ENCODE measurements around the gene UQCC3. TPM values are rescaled to one million over a fixed set of nuclear protein-coding genes. Genes with fewer than 3 reads are reported as not detected.
"Not testable (repeated sequence)": the region's sequence is repeated elsewhere in the genome, so short reads cannot be mapped to it uniquely, and the experiment has no call there.

The UQCC3 gene
- total and polyA plus RNA-seq, 2 donors (not counting 3 experiments of a cell fraction or from before 2014, with no cell fraction given) = 8.6 to 15.5 TPM

- H3K79me2 ChIP-seq (ENCODE audit: control insufficient read depth, insufficient read depth, low read length); H2AFZ ChIP-seq (ENCODE audit: low read depth, low read length); H3K4me3 ChIP-seq (replicated peaks in 1 of 3; ENCODE audit: insufficient read depth in 1 of 3, low read depth in 1 of 3, low read length in 3 of 3); POLR2A ChIA-PET; DNase-seq (ENCODE audit: low read depth, low spot score); dilution Hi-C loops (cut with MboI; ENCODE audit: extremely low pct_ligation_motif_present, low sequenced_read_pairs); H3K36me3 ChIP-seq (ENCODE audit: control insufficient read depth in 2 of 2, extremely low read depth in 1 of 2, insufficient read depth in 2 of 2, low read length in 2 of 2); H3K4me2 ChIP-seq (ENCODE audit: insufficient read depth, low read length); H3K27ac ChIP-seq (ENCODE audit: insufficient read depth, low read depth, low read length); H3K9ac ChIP-seq (replicated peaks; ENCODE audit: extremely low read depth, insufficient read depth, low read length); H3K9me3 ChIP-seq (replicated peaks; ENCODE audit: control insufficient read depth, insufficient read depth, low read length); H4K20me1 ChIP-seq (replicated peaks; ENCODE audit: control insufficient read depth, extremely low read depth, insufficient read depth, low read length); BruUV-seq (replicated peaks); intact Hi-C loops (cut with micrococcal nuclease); H3K9me1 ChIP-seq (replicated peaks; ENCODE audit: control insufficient read depth, extremely low read depth, insufficient read depth, low read length); FAIRE-seq; H3K27me3 ChIP-seq (ENCODE audit: control insufficient read depth in 2 of 2, insufficient read depth in 2 of 2, low read length in 2 of 2): not testable (repeated sequence)
- CTCF ChIA-PET = interaction anchor here (2.5 kb wide), 1 partner anchor 23 kb away, joined by 8 read pairs; no protein-coding TSS in a partner anchor
- H3K4me1 ChIP-seq (ENCODE audit: control insufficient read depth, extremely low read depth, insufficient read depth, low read length) = peaks cover 17% of the 10 kb centered on the region
These were observed 32.4 kb downstream of the UQCC3 start for GRCh38 chr11:62703921-62704320.

- intact Hi-C loops (cut with micrococcal nuclease) = loop anchor here (5.0 kb wide), 2 partner anchors 38 to 53 kb away; partner anchors contain the start of genes C11orf98, CSKMT and INTS5
- Histone ChIP-seq H3K9me3 (replicated peaks; ENCODE audit: control insufficient read depth, insufficient read depth, low read length) (no peaks in the 10 kb centered on the region), H3K27me3 (ENCODE audit: control insufficient read depth in 2 of 2, insufficient read depth in 2 of 2, low read length in 2 of 2) (no peaks in the 10 kb centered on the region), H3K4me1 (ENCODE audit: control insufficient read depth, extremely low read depth, insufficient read depth, low read length) (peaks cover 25% of the 10 kb centered on the region), H3K4me3 (replicated peaks in 1 of 3; ENCODE audit: insufficient read depth in 1 of 3, low read depth in 1 of 3, low read length in 3 of 3) (peak overlapping the region; percentile 13 to 81 (median 41)), H2AFZ (ENCODE audit: low read depth, low read length) (peak overlapping the region; percentile 65), H3K9me1 (replicated peaks; ENCODE audit: control insufficient read depth, extremely low read depth, insufficient read depth, low read length) (no peaks in the 10 kb centered on the region), H3K9ac (replicated peaks; ENCODE audit: extremely low read depth, insufficient read depth, low read length) (peak overlapping the region; percentile 65), H4K20me1 (replicated peaks; ENCODE audit: control insufficient read depth, extremely low read depth, insufficient read depth, low read length) (no peaks in the 10 kb centered on the region), H3K4me2 (ENCODE audit: insufficient read depth, low read length) (peak overlapping the region; percentile 81), H3K79me2 (ENCODE audit: control insufficient read depth, insufficient read depth, low read length) (no peaks in the 10 kb centered on the region), H3K27ac (ENCODE audit: insufficient read depth, low read depth, low read length) (peak overlapping the region; percentile 37), H3K36me3 (ENCODE audit: control insufficient read depth in 2 of 2, extremely low read depth in 1 of 2, insufficient read depth in 2 of 2, low read length in 2 of 2) (no peaks in the 10 kb centered on the region)
- peak; percentile 76 for FAIRE-seq
- DNase-seq (ENCODE audit: low read depth, low spot score) = no peak
- dilution Hi-C loops (cut with MboI; ENCODE audit: extremely low pct_ligation_motif_present, low sequenced_read_pairs) = no loop called here
- ChIA-PET POLR2A (interaction anchor here (1.5 kb wide), 1 partner anchor 40 kb away, joined by 19 read pairs; the partner anchor contains the start of genes C11orf98 and CSKMT), CTCF (interaction anchor here (0.9 to 2.5 kb wide), 6 partner anchors 9 to 162 kb away, joined by 3 to 14 read pairs (median 6); partner anchors contain the start of gene HNRNPUL2)
- peak in 1 of 2 donors; percentile 17 for TF ChIP-seq CTCF (IDR thresholded peaks at IDR 0.05; ENCODE audit: extremely low read depth in 1 of 2, insufficient read depth in 1 of 2, low read depth in 1 of 2, low read length in 2 of 2)
- TF ChIP-seq MAX (IDR thresholded peaks at IDR 0.05; ENCODE audit: insufficient read depth, insufficient read length) = no peak
- BruUV-seq (replicated peaks) = no TSS peak
These were observed 33.9 kb downstream of the UQCC3 start for GRCh38 chr11:62705413-62705812.

All from endothelial cell of umbilical vein (primary cell).